Fibroblast of lung (primary cell): ENCODE measurements around the gene RHBDL3.

Experiments
- CTCF ChIP-seq, 2 donors: IDR thresholded peaks in 1 of 2; conservative IDR thresholded peaks in 1 of 2; 1 replicate in 1 of 2; 2 replicates in 1 of 2; pipeline ENCODE4 v1.5.1; 2011 to 2012; ENCODE audit warnings: low read length in 2 of 2, control low read depth in 1 of 2, inconsistent platforms in 1 of 2, low read depth in 1 of 2, mild to moderate bottlenecking in 1 of 2
- EZH2 ChIP-seq: IDR thresholded peaks from 2 replicates; pipeline ENCODE4 v1.5.1; 2012; ENCODE audit warnings: low read length, control low read depth, mild to moderate bottlenecking; ENCODE audit errors: missing control alignments

GRCh38 chr17:32342603-32343325 lies 77.1 kb downstream of the RHBDL3 start:
- TF ChIP-seq CTCF (conservative IDR thresholded peaks at IDR 0.05 in 1 of 2, IDR thresholded peaks at IDR 0.05 in 1 of 2; ENCODE audit: low read depth in 1 of 2, low read length in 2 of 2) (no peak), EZH2 (no peak)
